Measurements from ENCODE around the gene HMGCLL1. TPM values are rescaled to one million over a fixed set of nuclear protein-coding genes. Genes with fewer than 3 reads are reported as not detected.

HMGCLL1 gene
- total and polyA plus RNA-seq, 4 donors, result 0.24 to 0.93 (median 0.66) TPM

GRCh38 chr6:55423933-55424332 is 155.1 kb downstream of the HMGCLL1 start:
- no peaks in the 10 kb centered on the region for H3K36me3 ChIP-seq (ENCODE audit: control insufficient read depth in 4 of 4, insufficient read depth in 3 of 4, low read depth in 1 of 4, low read length in 3 of 4)
- TF ChIP-seq SP1 (IDR thresholded peaks at IDR 0.05) (no peak), GABPA (IDR thresholded peaks at IDR 0.05 in 1 of 2, conservative IDR thresholded peaks at IDR 0.05 in 1 of 2) (no peak)
- WGBS, result 50% methylated on average over 2 of the region's 2 CpGs
- no peak overlapping the region for H3K4me3 ChIP-seq (ENCODE audit: low read depth in 1 of 3, low read length in 3 of 3)
- H3K4me1 ChIP-seq (ENCODE audit: control insufficient read depth in 4 of 4, insufficient read depth in 4 of 4, low read length in 3 of 4), result no peaks in the 10 kb centered on the region
- no peak overlapping the region for H3K9ac ChIP-seq (ENCODE audit: low read depth in 1 of 2, low read length in 2 of 2)
- no peak overlapping the region for H3K27ac ChIP-seq (ENCODE audit: low read depth in 1 of 2, low read length in 2 of 2)
- no peaks in the 10 kb centered on the region for H3K9me3 ChIP-seq (ENCODE audit: control insufficient read depth in 4 of 4, low read length in 3 of 4)
- H3K27me3 ChIP-seq (ENCODE audit: control insufficient read depth in 4 of 4, insufficient read depth in 4 of 4, low read length in 3 of 4), result no peaks in the 10 kb centered on the region
- DNase-seq (ENCODE audit: low spot score), result no peak

GRCh38 chr6:55410674-55411073 is 168.3 kb downstream of the HMGCLL1 start:
- TF ChIP-seq HNF4A (conservative IDR thresholded peaks at IDR 0.05) (no peak), YY1 (IDR thresholded peaks at IDR 0.05) (no peak), RAD21 (IDR thresholded peaks at IDR 0.05) (no peak), SP1 (IDR thresholded peaks at IDR 0.05) (no peak), HNF4G (IDR thresholded peaks at IDR 0.05) (no peak)
- no peak overlapping the region for H3K4me3 ChIP-seq (ENCODE audit: low read depth in 1 of 3, low read length in 3 of 3)
- H3K27me3 ChIP-seq (ENCODE audit: control insufficient read depth in 4 of 4, insufficient read depth in 4 of 4, low read length in 3 of 4), result no peaks in the 10 kb centered on the region
- no peaks in the 10 kb centered on the region for H3K9me3 ChIP-seq (ENCODE audit: control insufficient read depth in 4 of 4, low read length in 3 of 4)
- no peak overlapping the region for H3K9ac ChIP-seq (ENCODE audit: low read depth in 1 of 2, low read length in 2 of 2)
- no peaks in the 10 kb centered on the region for H3K36me3 ChIP-seq (ENCODE audit: control insufficient read depth in 4 of 4, insufficient read depth in 3 of 4, low read depth in 1 of 4, low read length in 3 of 4)
- no peaks in the 10 kb centered on the region for H3K4me1 ChIP-seq (ENCODE audit: control insufficient read depth in 4 of 4, insufficient read depth in 4 of 4, low read length in 3 of 4)
- no peak for DNase-seq (ENCODE audit: low spot score)
- no peak overlapping the region for H3K27ac ChIP-seq (ENCODE audit: low read depth in 1 of 2, low read length in 2 of 2)

GRCh38 chr6:55405474-55406235 is 173.3 kb downstream of the HMGCLL1 start:
- no peak for DNase-seq (ENCODE audit: low spot score)
- no peak for TF ChIP-seq YY1 (IDR thresholded peaks at IDR 0.05)
- TF ChIP-seq RAD21 (IDR thresholded peaks at IDR 0.05), result no peak
- no peak for TF ChIP-seq MAX (IDR thresholded peaks at IDR 0.05)
- no peak for TF ChIP-seq GABPA (IDR thresholded peaks at IDR 0.05 in 1 of 2, conservative IDR thresholded peaks at IDR 0.05 in 1 of 2)
- no peak for TF ChIP-seq EGR1 (IDR thresholded peaks at IDR 0.05; ENCODE audit: low read depth in 2 of 2)
- no peak for TF ChIP-seq SP1 (IDR thresholded peaks at IDR 0.05)
- no peak for TF ChIP-seq RXRA (IDR thresholded peaks at IDR 0.05)
- no peak for TF ChIP-seq TAF1 (conservative IDR thresholded peaks at IDR 0.05)
- TF ChIP-seq ZBTB33 (IDR thresholded peaks at IDR 0.05), result no peak
- no peak for TF ChIP-seq HNF4G (IDR thresholded peaks at IDR 0.05)
- TF ChIP-seq CTCF (IDR thresholded peaks at IDR 0.05; ENCODE audit: low read depth, low read length, missing input control), result no peak
- TF ChIP-seq FOXA2 (IDR thresholded peaks at IDR 0.05), result no peak
- TF ChIP-seq HNF4A (conservative IDR thresholded peaks at IDR 0.05), result no peak
- no peak for TF ChIP-seq REST (IDR thresholded peaks at IDR 0.05)
- TF ChIP-seq JUND (IDR thresholded peaks at IDR 0.05), result no peak
- TF ChIP-seq FOXA1 (IDR thresholded peaks at IDR 0.05), result no peak
- 70% methylated on average over 7 of the region's 7 CpGs for WGBS
- no peaks in the 10 kb centered on the region for H3K4me1 ChIP-seq (ENCODE audit: control insufficient read depth in 4 of 4, insufficient read depth in 4 of 4, low read length in 3 of 4)
- no peak overlapping the region for H3K4me3 ChIP-seq (ENCODE audit: low read depth in 1 of 3, low read length in 3 of 3)
- H3K9me3 ChIP-seq (ENCODE audit: control insufficient read depth in 4 of 4, low read length in 3 of 4), result no peaks in the 10 kb centered on the region
- no peak overlapping the region for H3K9ac ChIP-seq (ENCODE audit: low read depth in 1 of 2, low read length in 2 of 2)
- H3K36me3 ChIP-seq (ENCODE audit: control insufficient read depth in 4 of 4, insufficient read depth in 3 of 4, low read depth in 1 of 4, low read length in 3 of 4), result no peaks in the 10 kb centered on the region
- H3K27me3 ChIP-seq (ENCODE audit: control insufficient read depth in 4 of 4, insufficient read depth in 4 of 4, low read length in 3 of 4), result peaks cover 0 to 3% (median 0%) of the 10 kb centered on the region in 4 donors
- H3K27ac ChIP-seq (ENCODE audit: low read depth in 1 of 2, low read length in 2 of 2), result no peak overlapping the region
